SU-DHL-6 (cell line): ENCODE data around the gene PDZD2.

Experiments used
- H2AFZ ChIP-seq: fragments of 200-600 bp; sonication (generic); 2 replicates; pipeline ENCODE4 v1.6.1; 2014; ENCODE audit warnings: low read depth, mild to moderate bottlenecking, moderate library complexity, mixed read lengths, antibody characterized with exemption, low read length; ENCODE audit not compliant: severe bottlenecking
- H3F3A ChIP-seq: fragments of 200-600 bp; shearing (Covaris generic); 2 replicates; pipeline ENCODE4 v1.6.0; 2016; ENCODE audit warnings: antibody characterized with exemption, mild to moderate bottlenecking; ENCODE audit not compliant: insufficient read depth
- H3K27ac ChIP-seq: fragments of 200-600 bp; sonication (generic); 2 replicates; pipeline ENCODE4 v1.5.1; 2016; ENCODE audit warnings: low read depth, mild to moderate bottlenecking, low read length, moderate library complexity, mixed read lengths
- H3K27me3 ChIP-seq: fragments of 200-600 bp; sonication (generic), shearing (Covaris generic); 2 replicates; pipeline ENCODE4 v1.6.0; 2014; ENCODE audit warnings: mild to moderate bottlenecking, low read length
- H3K36me3 ChIP-seq: fragments of 200-600 bp; sonication (generic); 2 replicates; pipeline ENCODE4 v1.6.1; 2014; ENCODE audit warnings: mild to moderate bottlenecking, low read length, mixed read lengths
- H3K4me2 ChIP-seq: fragments of 300-600, 200-600 bp; shearing (Covaris generic), sonication (generic); 2 replicates; pipeline ENCODE4 v1.6.0; 2014; ENCODE audit warnings: low read length, low read depth, mild to moderate bottlenecking; ENCODE audit not compliant: poor library complexity, severe bottlenecking
- H3K4me3 ChIP-seq: fragments of 200-600 bp; sonication (generic); 2 replicates; pipeline ENCODE4 v1.5.1; 2014; ENCODE audit warnings: antibody characterized with exemption, low read length, mild to moderate bottlenecking, mixed read lengths; ENCODE audit not compliant: insufficient read depth, poor library complexity, severe bottlenecking
- H3K79me2 ChIP-seq: fragments of 200-600 bp; sonication (generic); 2 replicates; pipeline ENCODE4 v1.6.1; 2014; ENCODE audit warnings: mild to moderate bottlenecking, low read length, moderate library complexity; ENCODE audit not compliant: insufficient read depth
- H3K9ac ChIP-seq: fragments of 200-600 bp; sonication (generic); 2 replicates; pipeline ENCODE4 v1.7.0; 2014; ENCODE audit warnings: mild to moderate bottlenecking, low read length
- H3K9me2 ChIP-seq: fragments of 200-600 bp; sonication (generic); replicated peaks from 2 replicates; pipeline ENCODE4 v1.6.1; 2014; ENCODE audit warnings: low read length; ENCODE audit not compliant: insufficient read depth
- H3K9me3 ChIP-seq: fragments of 200-600 bp; sonication (generic); 2 replicates; pipeline ENCODE4 v1.6.1; 2014; ENCODE audit warnings: low read length, mixed read lengths; ENCODE audit not compliant: insufficient read depth
- H4K20me1 ChIP-seq: fragments of 200-600 bp; sonication (generic); 2 replicates; pipeline ENCODE4 v1.6.1; 2014; ENCODE audit warnings: low read depth, mild to moderate bottlenecking, antibody characterized with exemption, low read length, moderate library complexity, mixed read lengths
- EZH2phosphoT487 ChIP-seq: fragments of 200-600 bp; sonication (generic), shearing (Covaris generic); conservative IDR thresholded peaks from 2 replicates; pipeline ENCODE4 v1.6.1; 2018; ENCODE audit warnings: mild to moderate bottlenecking, antibody characterized with exemption, low read length, moderate library complexity, mixed read lengths
- TF ChIP-seq, protein P1 (sequence below): fragments of 200-600 bp; sonication (generic); IDR thresholded peaks from one replicate; pipeline ENCODE4 v1.5.1; 2017; ENCODE audit warnings: antibody characterized with exemption, mild to moderate bottlenecking, low read length, moderate library complexity; ENCODE audit not compliant: insufficient read depth, poor library complexity, severe bottlenecking

The PDZD2 gene

DNA sequence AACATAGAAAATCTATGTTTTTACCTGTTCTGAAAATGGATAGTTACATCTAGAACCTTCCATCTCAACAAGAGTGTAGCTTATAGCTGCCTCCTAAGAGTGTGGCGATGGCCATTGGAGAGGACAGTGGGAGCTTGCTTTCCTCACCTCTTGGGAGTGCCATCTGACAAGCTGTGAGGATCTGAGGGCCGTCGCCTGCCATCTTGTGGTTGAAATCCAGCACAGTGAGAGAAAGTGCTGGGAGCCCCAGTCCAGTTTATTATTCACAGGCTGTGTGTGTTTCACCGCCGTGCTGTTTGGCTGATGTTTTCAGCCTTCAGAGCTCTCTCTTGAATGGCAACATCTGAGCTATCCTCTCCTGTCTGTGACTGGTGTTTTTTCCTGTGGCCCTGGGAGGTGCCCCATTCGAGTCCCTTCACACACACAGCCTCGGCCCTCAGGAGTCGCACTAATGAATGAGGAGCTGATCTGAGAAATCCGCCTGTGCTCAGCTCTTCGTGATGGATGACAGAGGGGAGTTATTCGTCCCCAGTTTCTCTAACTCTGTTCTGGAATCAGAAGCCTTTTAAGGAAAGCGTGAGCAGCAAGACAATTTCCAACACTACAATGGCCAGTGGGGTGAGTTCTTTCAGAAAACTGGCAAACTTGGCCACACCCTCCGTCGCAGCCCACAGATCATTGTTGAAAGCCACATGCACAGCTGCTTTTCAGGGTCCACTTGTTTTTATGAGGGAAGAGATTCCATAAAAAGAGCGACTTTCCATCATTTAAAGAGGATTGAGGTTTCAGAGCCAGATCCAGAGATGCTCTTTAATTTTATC, 170.3 kb downstream of the PDZD2 start:
- Histone ChIP-seq H3K36me3 (no peaks in the 10 kb centered on the region), H3K9me2 (no peaks in the 10 kb centered on the region), H3K9me3 (no peaks in the 10 kb centered on the region), H3K9ac (no peak overlapping the region), H4K20me1 (no peaks in the 10 kb centered on the region), H3K27ac (no peak overlapping the region), H2AFZ (no peak overlapping the region), H3K79me2 (no peaks in the 10 kb centered on the region), H3K4me3 (no peak overlapping the region), H3F3A (no peaks in the 10 kb centered on the region), H3K27me3 (no peaks in the 10 kb centered on the region), H3K4me2 (no peak overlapping the region)
- TF ChIP-seq, protein P1, sequence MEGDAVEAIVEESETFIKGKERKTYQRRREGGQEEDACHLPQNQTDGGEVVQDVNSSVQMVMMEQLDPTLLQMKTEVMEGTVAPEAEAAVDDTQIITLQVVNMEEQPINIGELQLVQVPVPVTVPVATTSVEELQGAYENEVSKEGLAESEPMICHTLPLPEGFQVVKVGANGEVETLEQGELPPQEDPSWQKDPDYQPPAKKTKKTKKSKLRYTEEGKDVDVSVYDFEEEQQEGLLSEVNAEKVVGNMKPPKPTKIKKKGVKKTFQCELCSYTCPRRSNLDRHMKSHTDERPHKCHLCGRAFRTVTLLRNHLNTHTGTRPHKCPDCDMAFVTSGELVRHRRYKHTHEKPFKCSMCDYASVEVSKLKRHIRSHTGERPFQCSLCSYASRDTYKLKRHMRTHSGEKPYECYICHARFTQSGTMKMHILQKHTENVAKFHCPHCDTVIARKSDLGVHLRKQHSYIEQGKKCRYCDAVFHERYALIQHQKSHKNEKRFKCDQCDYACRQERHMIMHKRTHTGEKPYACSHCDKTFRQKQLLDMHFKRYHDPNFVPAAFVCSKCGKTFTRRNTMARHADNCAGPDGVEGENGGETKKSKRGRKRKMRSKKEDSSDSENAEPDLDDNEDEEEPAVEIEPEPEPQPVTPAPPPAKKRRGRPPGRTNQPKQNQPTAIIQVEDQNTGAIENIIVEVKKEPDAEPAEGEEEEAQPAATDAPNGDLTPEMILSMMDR: peak; percentile 27
- no peak for TF ChIP-seq EZH2phosphoT487

DNA sequence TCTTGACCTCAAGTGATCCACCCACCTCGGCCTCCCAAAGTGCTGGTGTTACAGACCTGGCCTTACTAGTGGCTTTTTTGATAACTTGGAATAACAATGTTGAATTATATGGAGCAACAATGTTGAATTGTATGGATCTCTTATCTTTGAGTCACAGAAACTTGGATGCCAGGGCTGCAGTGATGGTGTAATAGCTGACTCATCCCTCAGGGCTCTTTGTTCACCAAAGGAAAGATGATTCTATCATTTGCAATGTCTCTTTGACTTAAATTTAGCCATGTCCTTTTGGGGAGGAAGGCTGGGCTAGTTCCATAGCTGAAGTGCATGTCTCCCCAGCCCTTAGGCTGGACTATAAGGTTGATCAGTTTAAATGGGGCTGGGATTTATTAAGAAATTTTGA, 172.3 kb downstream of the PDZD2 start:
- Histone ChIP-seq H3K27ac (no peak overlapping the region), H3K9ac (no peak overlapping the region), H2AFZ (no peak overlapping the region), H3K9me3 (no peaks in the 10 kb centered on the region), H3K4me3 (no peak overlapping the region), H3K4me2 (no peak overlapping the region), H3F3A (no peaks in the 10 kb centered on the region), H3K27me3 (no peaks in the 10 kb centered on the region), H3K79me2 (no peaks in the 10 kb centered on the region), H3K36me3 (no peaks in the 10 kb centered on the region), H3K9me2 (no peaks in the 10 kb centered on the region), H4K20me1 (no peaks in the 10 kb centered on the region)
- TF ChIP-seq, protein P1: no peak
- no peak for TF ChIP-seq EZH2phosphoT487

DNA sequence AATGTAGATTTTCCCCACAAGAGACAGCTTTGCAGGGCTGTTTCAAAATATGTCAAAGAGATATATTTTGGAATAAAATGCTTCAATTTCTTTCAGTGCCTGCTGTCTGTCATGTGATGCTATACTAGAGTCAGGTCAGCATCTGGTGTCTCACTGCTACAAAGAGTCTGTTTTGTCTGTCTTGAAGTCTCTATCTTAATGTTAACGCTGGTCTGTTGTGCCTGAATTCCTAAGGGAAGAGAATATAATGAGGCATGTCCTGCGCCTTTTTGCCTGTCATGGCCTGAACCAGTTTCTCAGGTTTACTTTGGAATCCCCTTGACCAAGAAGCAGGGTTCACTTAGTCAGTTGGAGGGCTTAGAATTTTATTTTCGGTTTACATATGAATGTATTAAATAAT, 176.4 kb downstream of the PDZD2 start:
- H3K4me3 ChIP-seq: no peak overlapping the region
- no peak overlapping the region for H3K9ac ChIP-seq
- no peak overlapping the region for H2AFZ ChIP-seq
- TF ChIP-seq, protein P1: no peak
- no peak for TF ChIP-seq EZH2phosphoT487
- no peaks in the 10 kb centered on the region for H3K27me3 ChIP-seq
- H3K79me2 ChIP-seq: no peaks in the 10 kb centered on the region
- H3K9me3 ChIP-seq: no peaks in the 10 kb centered on the region
- no peak overlapping the region for H3K27ac ChIP-seq
- H3K4me2 ChIP-seq: no peak overlapping the region
- no peaks in the 10 kb centered on the region for H3F3A ChIP-seq
- H3K36me3 ChIP-seq: no peaks in the 10 kb centered on the region
- no peaks in the 10 kb centered on the region for H4K20me1 ChIP-seq
- H3K9me2 ChIP-seq: no peaks in the 10 kb centered on the region
